GM18873 (cell line): ENCODE measurements around the gene TOMT.
"Not testable (repeated sequence)": the region's sequence is repeated elsewhere in the genome, so short reads cannot be mapped to it uniquely, and the experiment has no call there.

Source experiments
- ATAC-seq: cut with Tn5 transposase; IDR thresholded peaks from one replicate; pipeline ENCODE4 v1.9.1; 2021; ENCODE audit warnings: mild to moderate bottlenecking, moderate library complexity, moderate number of reproducible peaks; ENCODE audit not compliant: unreplicated experiment, low FRiP score

TOMT gene

GRCh38 chr11:72123117-72123653 is 17.5 kb downstream of the TOMT start:
- no peak for ATAC-seq

GRCh38 chr11:72124046-72124445 is 18.3 kb downstream of the TOMT start:
- ATAC-seq: no peak

GRCh38 chr11:72125956-72126355 is 20.2 kb downstream of the TOMT start:
- ATAC-seq: no peak

- ATAC-seq: no peak
Measured at GRCh38 chr11:72127923-72128322, 22.2 kb downstream of the TOMT start.

- no peak for ATAC-seq
Measured at GRCh38 chr11:72129381-72129780, 23.7 kb downstream of the TOMT start.

- ATAC-seq: no peak
Measured at GRCh38 chr11:72132646-72133045, 26.9 kb downstream of the TOMT start.

DNA sequence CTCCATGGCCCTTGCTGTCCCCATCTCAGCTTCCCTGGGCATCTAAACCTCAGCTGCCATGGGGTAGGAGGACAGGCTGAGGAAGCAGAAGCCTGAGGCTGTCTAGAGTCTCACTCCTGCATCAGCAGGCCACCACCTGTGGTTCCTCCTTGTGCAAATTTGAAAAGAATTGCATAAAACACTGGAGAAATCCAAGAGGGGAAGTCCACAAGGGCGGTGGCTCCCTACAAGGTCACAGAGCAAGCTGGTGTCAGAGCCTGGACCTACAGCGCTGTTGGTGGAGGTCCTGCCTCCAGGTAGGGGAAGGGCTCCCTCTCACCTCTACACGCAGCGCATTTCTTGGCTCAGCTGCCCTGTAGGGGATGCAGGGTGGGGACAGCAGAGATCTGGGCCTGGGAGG is 29.7 kb downstream of the TOMT start, which contains the start of gene FOLR3:
FOLR3 (plus strand) TSS at position 253 of the 400 bp plus-strand sequence. CDS start 228 bp downstream, outside the sequence.
- ATAC-seq: not testable (repeated sequence)

DNA sequence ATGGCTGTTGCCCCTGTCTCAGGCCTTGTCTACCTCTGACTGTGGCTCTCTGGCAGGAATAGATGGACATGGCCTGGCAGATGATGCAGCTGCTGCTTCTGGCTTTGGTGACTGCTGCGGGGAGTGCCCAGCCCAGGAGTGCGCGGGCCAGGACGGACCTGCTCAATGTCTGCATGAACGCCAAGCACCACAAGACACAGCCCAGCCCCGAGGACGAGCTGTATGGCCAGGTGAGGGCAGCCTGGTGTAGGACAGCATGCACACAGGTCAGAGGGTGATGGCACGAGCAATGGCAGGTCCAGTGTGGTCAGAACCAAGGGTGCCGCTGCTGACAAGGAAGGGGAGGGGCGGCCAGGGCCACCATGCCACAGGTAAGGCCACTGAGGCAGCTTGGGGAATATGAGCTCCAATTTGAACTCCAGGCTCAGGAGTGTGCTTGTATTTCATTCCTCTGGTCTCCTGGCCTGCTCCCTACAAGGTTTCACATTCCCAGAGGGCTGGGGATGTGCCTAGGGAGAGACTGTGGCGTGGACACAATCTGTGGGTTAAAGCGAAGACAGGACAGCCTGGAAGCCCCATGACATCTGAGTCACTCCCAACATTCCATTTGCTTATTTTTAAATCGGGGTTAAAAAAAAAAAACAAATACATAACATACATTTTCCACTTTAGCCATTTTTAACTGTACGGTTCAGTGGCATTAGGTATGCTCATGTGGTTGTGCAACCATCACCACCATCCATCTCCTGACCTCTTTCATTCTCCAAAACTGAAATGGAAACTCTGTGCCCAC is 30.4 kb downstream of the TOMT start:
- ATAC-seq: no peak

DNA sequence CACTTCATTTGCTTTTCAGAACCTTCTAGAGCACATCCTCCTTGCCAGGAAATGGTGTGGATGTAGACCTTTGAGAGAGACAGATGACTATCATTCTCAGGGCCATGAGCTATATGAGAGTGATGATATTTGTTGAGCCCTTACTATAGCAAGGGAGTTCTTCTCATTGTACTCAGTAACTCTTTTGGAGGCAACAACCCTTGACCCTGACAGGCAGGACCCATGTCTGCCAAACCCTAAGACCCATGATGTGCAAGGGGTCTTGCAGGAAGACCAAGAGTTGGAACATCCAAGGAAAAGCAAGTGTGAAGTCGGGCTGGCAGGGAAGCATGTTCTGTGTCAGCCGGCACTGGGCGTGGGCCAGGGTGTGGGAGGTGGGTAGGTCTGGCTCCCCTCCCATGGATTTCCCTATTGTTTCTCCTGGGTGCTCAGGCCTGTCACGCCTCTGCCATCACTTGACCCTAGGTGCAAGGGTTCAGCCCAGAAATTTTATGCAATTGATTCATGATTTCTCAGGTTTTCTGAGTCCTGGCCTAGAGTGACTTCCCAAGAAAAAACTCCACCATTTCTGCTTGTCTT is 31.0 kb downstream of the TOMT start:
- no peak for ATAC-seq

GRCh38 chr11:72138821-72139390 is 33.2 kb downstream of the TOMT start:
- ATAC-seq: no peak

DNA sequence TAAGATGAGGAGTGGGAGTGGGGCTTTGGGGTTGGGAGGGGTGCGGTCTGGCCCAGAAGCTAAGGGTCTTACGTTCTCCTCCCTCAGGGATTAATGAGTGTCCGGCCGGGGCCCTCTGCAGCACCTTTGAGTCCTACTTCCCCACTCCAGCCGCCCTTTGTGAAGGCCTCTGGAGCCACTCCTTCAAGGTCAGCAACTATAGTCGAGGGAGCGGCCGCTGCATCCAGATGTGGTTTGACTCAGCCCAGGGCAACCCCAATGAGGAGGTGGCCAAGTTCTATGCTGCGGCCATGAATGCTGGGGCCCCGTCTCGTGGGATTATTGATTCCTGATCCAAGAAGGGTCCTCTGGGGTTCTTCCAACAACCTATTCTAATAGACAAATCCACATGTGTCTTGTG is 33.8 kb downstream of the TOMT start:
- ATAC-seq: no peak

GRCh38 chr11:72140661-72141060 is 34.9 kb downstream of the TOMT start:
- ATAC-seq: no peak

DNA sequence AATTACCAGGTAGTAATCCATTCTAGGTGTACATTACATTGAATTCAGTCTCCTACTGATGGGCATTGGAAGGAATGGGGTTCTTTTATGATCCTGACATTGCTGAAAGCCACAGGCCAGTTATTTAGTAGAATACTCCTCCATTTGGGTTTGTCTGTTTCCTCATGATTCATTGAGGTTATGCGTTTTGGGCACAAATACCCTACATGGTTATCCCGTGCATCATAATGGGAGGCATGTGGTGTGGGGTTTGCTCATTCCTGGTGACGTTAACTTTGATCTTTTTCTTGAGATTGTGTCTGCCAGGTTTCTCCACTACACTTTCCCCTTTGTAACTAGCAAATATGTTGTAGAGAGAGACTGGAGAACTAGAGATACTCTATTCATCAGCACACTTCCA is 35.3 kb downstream of the TOMT start:
- ATAC-seq: no peak

GRCh38 chr11:72142086-72142485 is 36.4 kb downstream of the TOMT start:
- not testable (repeated sequence) for ATAC-seq

DNA sequence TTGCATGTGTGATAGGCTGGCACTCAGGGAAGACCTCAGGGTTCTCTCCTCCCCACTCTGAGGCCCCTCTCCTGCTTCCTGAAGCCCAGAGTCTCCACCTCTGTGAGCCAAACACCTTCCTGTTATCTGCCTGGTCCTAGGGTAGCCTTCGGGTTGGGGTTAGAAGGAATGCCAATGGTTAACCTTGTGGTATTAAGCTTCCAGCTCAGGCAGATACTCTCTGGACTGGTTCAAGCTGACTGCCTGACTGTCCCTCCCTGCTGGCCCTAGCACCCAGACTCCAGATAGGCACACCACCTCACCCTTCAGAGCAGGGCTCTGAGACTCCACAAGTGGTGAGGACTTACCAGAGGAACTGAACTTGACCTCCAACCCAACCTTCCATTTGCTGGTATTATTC is 36.8 kb downstream of the TOMT start:
- not testable (repeated sequence) for ATAC-seq

DNA sequence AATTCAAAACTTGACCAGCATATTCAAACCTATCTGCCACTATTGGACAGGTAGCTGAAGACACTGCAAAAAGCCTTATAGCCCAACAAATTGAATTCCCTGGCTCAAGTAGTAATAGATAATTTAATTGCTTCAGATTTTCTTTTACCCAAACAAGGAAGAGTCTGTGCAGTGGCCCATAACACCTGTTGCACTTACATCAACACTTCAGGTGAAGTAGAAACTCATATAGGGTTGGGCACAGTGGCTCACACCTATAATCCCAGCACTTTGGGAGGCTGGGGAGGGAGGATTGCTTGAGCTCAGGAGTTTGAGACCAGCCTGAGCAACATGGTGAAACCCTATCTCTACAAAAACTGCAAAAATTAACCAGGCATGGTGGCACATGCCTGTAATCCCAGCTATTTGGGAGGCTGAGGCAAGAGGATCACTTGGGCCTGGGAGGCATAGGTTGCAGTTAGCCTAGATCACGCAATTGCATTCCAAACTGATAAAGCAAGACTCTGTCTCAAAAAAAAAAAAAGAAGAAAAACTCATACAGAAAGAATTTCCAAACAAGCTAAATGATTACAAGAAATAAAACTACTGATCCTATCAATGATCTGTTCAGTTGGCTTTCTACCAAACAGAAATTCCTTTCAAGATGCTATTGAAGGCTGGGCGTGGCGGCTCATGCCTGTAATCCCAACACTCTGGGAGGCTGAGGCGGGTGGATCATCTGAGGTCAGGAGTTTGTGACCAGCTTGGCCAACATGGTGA is 39.3 kb downstream of the TOMT start:
- ATAC-seq: no peak

DNA sequence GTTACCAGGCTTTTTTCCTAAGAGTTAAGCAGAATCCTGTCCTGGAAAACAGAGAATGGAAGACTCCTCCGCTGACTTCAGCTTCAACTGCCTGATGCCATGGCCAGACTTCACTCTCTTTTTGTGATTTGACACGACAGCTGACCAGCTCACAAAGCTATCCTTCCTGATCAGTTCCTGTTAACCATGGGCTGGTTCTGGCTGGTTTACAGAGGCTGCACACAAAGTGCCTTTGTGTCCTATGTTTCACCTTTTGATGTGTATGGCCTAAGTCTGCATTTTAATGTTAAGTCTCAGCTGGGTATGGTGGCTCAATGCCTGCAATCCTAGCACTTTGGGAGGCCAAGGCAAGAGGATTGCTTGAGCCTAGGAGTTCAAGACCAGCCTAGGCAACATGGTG is 40.9 kb downstream of the TOMT start:
- ATAC-seq: no peak

DNA sequence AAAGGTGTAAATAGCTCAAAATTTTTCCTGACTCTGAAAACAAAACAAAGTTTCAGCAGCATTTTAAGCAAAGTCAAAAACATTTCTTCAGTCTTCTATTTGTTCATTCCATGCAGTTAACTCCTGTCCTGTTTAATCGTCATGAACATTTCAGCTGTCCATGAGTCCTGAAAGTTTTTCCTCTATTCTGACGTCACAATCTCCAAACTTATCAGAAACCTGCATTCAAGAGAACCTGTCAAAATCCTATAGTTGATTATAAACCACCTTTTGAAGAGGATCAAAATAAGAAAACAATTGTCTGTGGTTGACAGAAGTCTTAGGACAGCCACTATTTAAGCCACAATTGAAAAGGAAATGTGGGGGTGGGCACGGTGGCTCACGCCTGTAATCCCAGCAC is 45.2 kb downstream of the TOMT start:
- ATAC-seq: no peak

DNA sequence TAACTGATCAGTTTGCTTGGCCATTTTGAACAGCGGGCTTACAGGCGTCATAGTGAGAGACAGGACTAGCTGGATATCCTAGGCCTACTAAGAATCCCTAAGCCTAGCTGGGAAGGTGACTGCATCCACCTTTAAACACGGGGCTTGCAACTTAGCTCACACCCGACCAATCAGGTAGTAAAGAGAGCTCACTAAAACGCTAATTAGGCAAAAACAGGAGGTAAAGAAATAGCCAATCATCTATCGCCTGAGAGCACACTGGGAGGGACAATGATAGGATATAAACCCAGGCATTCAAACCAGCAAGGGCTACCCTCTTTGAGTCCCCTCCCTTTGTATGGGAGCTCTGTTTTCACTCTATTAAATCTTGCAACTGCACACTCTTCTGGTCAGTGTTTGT is 48.1 kb downstream of the TOMT start:
- ATAC-seq: not testable (repeated sequence)

GRCh38 chr11:72154816-72155215 is 49.1 kb downstream of the TOMT start:
- ATAC-seq: no peak

DNA sequence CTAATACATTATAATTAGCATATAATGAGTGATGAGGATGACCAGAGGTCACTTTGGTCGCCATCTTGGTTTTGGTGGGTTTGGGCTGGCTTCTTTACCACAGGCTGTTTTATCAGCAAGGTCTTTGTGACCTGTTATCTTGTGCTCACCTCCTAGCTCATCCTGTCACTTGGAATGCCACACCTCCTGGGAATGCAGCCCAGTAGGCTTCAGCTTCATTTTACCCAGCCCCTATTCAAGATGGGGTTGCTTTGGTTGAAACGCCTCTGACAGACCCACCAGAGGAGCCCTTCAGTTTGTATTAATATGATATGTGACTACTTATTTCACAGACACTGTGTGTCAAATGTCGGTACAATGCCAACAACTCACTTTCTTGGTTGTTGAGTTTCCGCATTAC is 50.0 kb downstream of the TOMT start:
- ATAC-seq: no peak
